ENCODE results near the gene NFKBIE. TPM values are rescaled to one million over a fixed set of nuclear protein-coding genes. Genes with fewer than 3 reads are reported as not detected.

The NFKBIE gene
- total RNA-seq, 1 experiment from 2014 or later = 7.6 TPM

- Histone ChIP-seq H3K36me3 (ENCODE audit: control insufficient read depth in 1 of 2, insufficient read depth in 2 of 2, low read length in 2 of 2) (peaks cover 28 to 44% of the 10 kb centered on the region in 2 experiments; a peak in 3 of 4 replicates), H3K4me1 (ENCODE audit: control insufficient read depth in 1 of 2, insufficient read depth in 2 of 2, low read length in 2 of 2) (peaks cover 6 to 16% of the 10 kb centered on the region in 2 experiments), H3K9me3 (ENCODE audit: control insufficient read depth in 1 of 2, insufficient read depth in 1 of 2, low read depth in 1 of 2, low read length in 2 of 2) (no peaks in the 10 kb centered on the region), H3K9ac (ENCODE audit: low read length) (no peak overlapping the region), H3K27ac (ENCODE audit: low read depth, low read length) (no peak overlapping the region), H3K79me2 (ENCODE audit: insufficient read depth, low read length) (peaks cover 19% of the 10 kb centered on the region), H2AFZ (ENCODE audit: low read depth, low read length, poor library complexity, severe bottlenecking) (no peak overlapping the region), H3K9me2 (ENCODE audit: insufficient read depth) (no peaks in the 10 kb centered on the region), H3K27me3 (ENCODE audit: insufficient read depth, low read length) (no peaks in the 10 kb centered on the region), H3K4me2 (ENCODE audit: low read length) (no peak overlapping the region), H4K20me1 (ENCODE audit: insufficient read depth) (no peaks in the 10 kb centered on the region), H3K4me3 (replicated peaks in 1 of 2; ENCODE audit: low read depth in 1 of 2, low read length in 2 of 2) (no peak overlapping the region)
- ChIA-PET CTCF (no interaction called here), POLR2A (no interaction called here), RAD21 (ENCODE audit: low non-redundant PET in 1 of 2, low total read pairs in 2 of 2, uncharacterized antibody in 2 of 2, unreplicated experiment in 2 of 2) (no interaction called here)
- BruUV-seq (replicated peaks) = no TSS peak
- ATAC-seq = no peak
- intact Hi-C loops (cut with micrococcal nuclease) = no loop called here
- no peak for DNase-seq (ENCODE audit: low read depth, low spot score)
- TF ChIP-seq CEBPB (IDR thresholded peaks at IDR 0.05; ENCODE audit: low read depth) = no peak
- no peak for TF ChIP-seq POLR2AphosphoS5 (IDR thresholded peaks at IDR 0.05; ENCODE audit: low read depth, low read length)
- TF ChIP-seq EZH2phosphoT487 (IDR thresholded peaks at IDR 0.05; ENCODE audit: borderline replicate concordance) = no peak
- TF ChIP-seq, protein P1, sequence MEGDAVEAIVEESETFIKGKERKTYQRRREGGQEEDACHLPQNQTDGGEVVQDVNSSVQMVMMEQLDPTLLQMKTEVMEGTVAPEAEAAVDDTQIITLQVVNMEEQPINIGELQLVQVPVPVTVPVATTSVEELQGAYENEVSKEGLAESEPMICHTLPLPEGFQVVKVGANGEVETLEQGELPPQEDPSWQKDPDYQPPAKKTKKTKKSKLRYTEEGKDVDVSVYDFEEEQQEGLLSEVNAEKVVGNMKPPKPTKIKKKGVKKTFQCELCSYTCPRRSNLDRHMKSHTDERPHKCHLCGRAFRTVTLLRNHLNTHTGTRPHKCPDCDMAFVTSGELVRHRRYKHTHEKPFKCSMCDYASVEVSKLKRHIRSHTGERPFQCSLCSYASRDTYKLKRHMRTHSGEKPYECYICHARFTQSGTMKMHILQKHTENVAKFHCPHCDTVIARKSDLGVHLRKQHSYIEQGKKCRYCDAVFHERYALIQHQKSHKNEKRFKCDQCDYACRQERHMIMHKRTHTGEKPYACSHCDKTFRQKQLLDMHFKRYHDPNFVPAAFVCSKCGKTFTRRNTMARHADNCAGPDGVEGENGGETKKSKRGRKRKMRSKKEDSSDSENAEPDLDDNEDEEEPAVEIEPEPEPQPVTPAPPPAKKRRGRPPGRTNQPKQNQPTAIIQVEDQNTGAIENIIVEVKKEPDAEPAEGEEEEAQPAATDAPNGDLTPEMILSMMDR (IDR thresholded peaks at IDR 0.05 in 2 of 3, conservative IDR thresholded peaks at IDR 0.05 in 1 of 3; ENCODE audit: borderline replicate concordance in 1 of 3, insufficient read depth in 1 of 3, low read depth in 2 of 3, low read length in 2 of 3) = no peak
- TF ChIP-seq TCF7L2 (IDR thresholded peaks at IDR 0.05; ENCODE audit: borderline replicate concordance, extremely low read depth, insufficient read depth, insufficient read length) = no peak
- no peak for TF ChIP-seq ELF1 (IDR thresholded peaks at IDR 0.05; ENCODE audit: borderline replicate concordance, low read depth)
- TF ChIP-seq SRF (IDR thresholded peaks at IDR 0.05; ENCODE audit: low read depth) = no peak
- TF ChIP-seq POLR2A (IDR thresholded peaks at IDR 0.05; ENCODE audit: borderline replicate concordance, extremely low read depth, insufficient read depth, insufficient read length) = no peak
- TF ChIP-seq, protein P2, sequence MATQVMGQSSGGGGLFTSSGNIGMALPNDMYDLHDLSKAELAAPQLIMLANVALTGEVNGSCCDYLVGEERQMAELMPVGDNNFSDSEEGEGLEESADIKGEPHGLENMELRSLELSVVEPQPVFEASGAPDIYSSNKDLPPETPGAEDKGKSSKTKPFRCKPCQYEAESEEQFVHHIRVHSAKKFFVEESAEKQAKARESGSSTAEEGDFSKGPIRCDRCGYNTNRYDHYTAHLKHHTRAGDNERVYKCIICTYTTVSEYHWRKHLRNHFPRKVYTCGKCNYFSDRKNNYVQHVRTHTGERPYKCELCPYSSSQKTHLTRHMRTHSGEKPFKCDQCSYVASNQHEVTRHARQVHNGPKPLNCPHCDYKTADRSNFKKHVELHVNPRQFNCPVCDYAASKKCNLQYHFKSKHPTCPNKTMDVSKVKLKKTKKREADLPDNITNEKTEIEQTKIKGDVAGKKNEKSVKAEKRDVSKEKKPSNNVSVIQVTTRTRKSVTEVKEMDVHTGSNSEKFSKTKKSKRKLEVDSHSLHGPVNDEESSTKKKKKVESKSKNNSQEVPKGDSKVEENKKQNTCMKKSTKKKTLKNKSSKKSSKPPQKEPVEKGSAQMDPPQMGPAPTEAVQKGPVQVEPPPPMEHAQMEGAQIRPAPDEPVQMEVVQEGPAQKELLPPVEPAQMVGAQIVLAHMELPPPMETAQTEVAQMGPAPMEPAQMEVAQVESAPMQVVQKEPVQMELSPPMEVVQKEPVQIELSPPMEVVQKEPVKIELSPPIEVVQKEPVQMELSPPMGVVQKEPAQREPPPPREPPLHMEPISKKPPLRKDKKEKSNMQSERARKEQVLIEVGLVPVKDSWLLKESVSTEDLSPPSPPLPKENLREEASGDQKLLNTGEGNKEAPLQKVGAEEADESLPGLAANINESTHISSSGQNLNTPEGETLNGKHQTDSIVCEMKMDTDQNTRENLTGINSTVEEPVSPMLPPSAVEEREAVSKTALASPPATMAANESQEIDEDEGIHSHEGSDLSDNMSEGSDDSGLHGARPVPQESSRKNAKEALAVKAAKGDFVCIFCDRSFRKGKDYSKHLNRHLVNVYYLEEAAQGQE (IDR thresholded peaks at IDR 0.05; ENCODE audit: low read depth) = no peak
- no peak for TF ChIP-seq JUND (IDR thresholded peaks at IDR 0.05)
- TF ChIP-seq, protein P3, sequence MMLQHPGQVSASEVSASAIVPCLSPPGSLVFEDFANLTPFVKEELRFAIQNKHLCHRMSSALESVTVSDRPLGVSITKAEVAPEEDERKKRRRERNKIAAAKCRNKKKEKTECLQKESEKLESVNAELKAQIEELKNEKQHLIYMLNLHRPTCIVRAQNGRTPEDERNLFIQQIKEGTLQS (IDR thresholded peaks at IDR 0.05) = no peak
- TF ChIP-seq YY1 (IDR thresholded peaks at IDR 0.05; ENCODE audit: extremely low read depth, insufficient replicate concordance, low read depth, low read length) = no peak
- no peak for TF ChIP-seq ZNF274 (IDR thresholded peaks at IDR 0.05; ENCODE audit: low read depth, low read length)
- no peak for TF ChIP-seq SIN3A (IDR thresholded peaks at IDR 0.05; ENCODE audit: low read depth)
- no peak for TF ChIP-seq CBX3 (IDR thresholded peaks at IDR 0.05; ENCODE audit: low read depth)
- TF ChIP-seq ZBTB33 (IDR thresholded peaks at IDR 0.05; ENCODE audit: extremely low read depth, insufficient replicate concordance, low read length) = no peak
- TF ChIP-seq EGR1 (IDR thresholded peaks at IDR 0.05; ENCODE audit: low read depth) = no peak
These were observed 44.9 kb upstream of the NFKBIE start for GRCh38 chr6:44310241-44310640.

All from HCT116 (cell line).